Measurements from ENCODE around the gene FHOD3. TPM values are rescaled to one million over a fixed set of nuclear protein-coding genes. Genes with fewer than 3 reads are reported as not detected.

Gene FHOD3
- total and polyA plus RNA-seq, 2 of the 8 experiments (the other 6 are each of a cell fraction or from before 2014, with no cell fraction given) = 9.7 to 10.5 TPM

DNA sequence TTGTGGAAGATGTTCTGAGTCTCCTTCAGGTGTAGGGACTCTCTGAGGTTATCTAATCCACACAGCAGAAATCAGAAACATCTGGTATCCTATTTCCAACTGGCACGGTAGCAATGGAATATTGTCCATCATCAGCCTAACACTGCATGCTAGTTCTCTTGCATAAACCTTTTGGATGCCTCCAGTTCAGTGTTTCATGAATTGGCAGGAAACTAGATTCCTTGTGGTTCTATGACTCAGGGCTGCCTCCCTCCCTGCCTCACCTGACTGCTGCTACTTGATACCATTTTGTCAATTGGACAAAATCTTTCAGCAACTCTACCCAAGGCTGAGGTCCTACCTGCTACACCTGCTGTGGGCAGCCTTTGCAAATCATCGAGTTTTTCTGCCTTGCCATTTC, 400.4 kb downstream of the FHOD3 start:
- H3K79me2 ChIP-seq (ENCODE audit: control insufficient read depth in 1 of 2, insufficient read depth in 2 of 2, low read length in 2 of 2) = no peaks in the 10 kb centered on the region
- H2BK15ac ChIP-seq (ENCODE audit: low read length) = no peak overlapping the region
- no peak overlapping the region for H2AK5ac ChIP-seq (ENCODE audit: low read depth, low read length)
- H2AFZ ChIP-seq (ENCODE audit: low read length) = no peak overlapping the region
- H3K36me3 ChIP-seq (ENCODE audit: control insufficient read depth in 2 of 4, insufficient read depth in 4 of 4, low read length in 3 of 4) = no peaks in the 10 kb centered on the region; a peak in 2 of 8 replicates
- FAIRE-seq = no peak
- ChIA-PET POLR2A (ENCODE audit: partially characterized antibody) (no interaction called here), CTCF (ENCODE audit: partially characterized antibody) (interaction anchor here (0.8 to 1.9 kb wide), 4 partner anchors 10 to 132 kb away, joined by 3 to 14 read pairs (median 8); no protein-coding TSS in a partner anchor)
- H3K14ac ChIP-seq (ENCODE audit: insufficient read length) = no peak overlapping the region
- H2BK20ac ChIP-seq (ENCODE audit: low read length) = no peak overlapping the region
- no peaks in the 10 kb centered on the region for H3K79me1 ChIP-seq (ENCODE audit: low read depth, low read length)
- H3K23me2 ChIP-seq (ENCODE audit: low read depth, low read length) = no peaks in the 10 kb centered on the region; the same call in 1 of the 2 replicates
- no peak overlapping the region for H3K4me2 ChIP-seq (ENCODE audit: insufficient read depth in 1 of 2, low read depth in 2 of 2, low read length in 2 of 2)
- no peak overlapping the region for H3K23ac ChIP-seq (ENCODE audit: insufficient read length)
- no peak overlapping the region for H4K5ac ChIP-seq (ENCODE audit: insufficient read length, low read depth, low read length)
- no peaks in the 10 kb centered on the region for H3K9me3 ChIP-seq (ENCODE audit: insufficient read depth in 2 of 2, low read depth in 1 of 2, low read length in 1 of 2)
- H3K4me1 ChIP-seq (replicated peaks in 1 of 4; ENCODE audit: control insufficient read depth in 3 of 4, insufficient read depth in 4 of 4, low read length in 3 of 4) = no peaks in the 10 kb centered on the region
- no peak overlapping the region for H2BK120ac ChIP-seq (replicated peaks; ENCODE audit: low read depth, low read length)
- no peak overlapping the region for H3K27ac ChIP-seq (ENCODE audit: low read depth, low read length)
- H3K27me3 ChIP-seq (replicated peaks in 1 of 4; ENCODE audit: control insufficient read depth in 3 of 4, extremely low read depth in 1 of 4, insufficient read depth in 3 of 4, low read length in 3 of 4) = no peaks in the 10 kb centered on the region
- H3K9ac ChIP-seq (replicated peaks in 1 of 4; ENCODE audit: extremely low read depth in 1 of 4, low read depth in 3 of 4, low read length in 3 of 4) = no peak overlapping the region
- no peak overlapping the region for H3K18ac ChIP-seq (ENCODE audit: extremely low read depth, low read length)
- no peak overlapping the region for H2BK12ac ChIP-seq (ENCODE audit: low read depth, low read length)
- H3K4me3 ChIP-seq (ENCODE audit: extremely low read depth in 1 of 4, insufficient read depth in 2 of 4, low read depth in 3 of 4, low read length in 4 of 4) = no peak overlapping the region
- no peak overlapping the region for H3K56ac ChIP-seq (replicated peaks; ENCODE audit: insufficient read length, low read depth, low read length)
- TF ChIP-seq EP300 (IDR thresholded peaks at IDR 0.05; ENCODE audit: borderline replicate concordance in 1 of 2, low read depth in 2 of 2, low read length in 2 of 2) (no peak), ZNF274 (IDR thresholded peaks at IDR 0.05; ENCODE audit: borderline replicate concordance, extremely low read depth, low read length) (no peak), ASH2L (IDR thresholded peaks at IDR 0.05; ENCODE audit: low read length) (no peak), CBX5 (IDR thresholded peaks at IDR 0.05; ENCODE audit: low read depth, low read length) (no peak), SUZ12 (IDR thresholded peaks at IDR 0.05; ENCODE audit: low read length) (no peak), SP1 (IDR thresholded peaks at IDR 0.05; ENCODE audit: low read depth, low read length) (no peak), RAD21 (IDR thresholded peaks at IDR 0.05 in 1 of 2, conservative IDR thresholded peaks at IDR 0.05 in 1 of 2; ENCODE audit: low read depth in 2 of 2, low read length in 2 of 2) (no peak), JUN (IDR thresholded peaks at IDR 0.05; ENCODE audit: low read depth, low read length) (no peak), CREB1 (IDR thresholded peaks at IDR 0.05) (no peak), POLR2A (IDR thresholded peaks at IDR 0.05; ENCODE audit: control extremely low read depth in 1 of 2, low read depth in 2 of 2, low read length in 2 of 2) (no peak), KDM1A (IDR thresholded peaks at IDR 0.05; ENCODE audit: borderline replicate concordance, low read length) (no peak), TAF1 (IDR thresholded peaks at IDR 0.05; ENCODE audit: low read depth, low read length) (no peak), SRF (IDR thresholded peaks at IDR 0.05; ENCODE audit: low read depth, low read length) (no peak)
- TF ChIP-seq, protein P1, sequence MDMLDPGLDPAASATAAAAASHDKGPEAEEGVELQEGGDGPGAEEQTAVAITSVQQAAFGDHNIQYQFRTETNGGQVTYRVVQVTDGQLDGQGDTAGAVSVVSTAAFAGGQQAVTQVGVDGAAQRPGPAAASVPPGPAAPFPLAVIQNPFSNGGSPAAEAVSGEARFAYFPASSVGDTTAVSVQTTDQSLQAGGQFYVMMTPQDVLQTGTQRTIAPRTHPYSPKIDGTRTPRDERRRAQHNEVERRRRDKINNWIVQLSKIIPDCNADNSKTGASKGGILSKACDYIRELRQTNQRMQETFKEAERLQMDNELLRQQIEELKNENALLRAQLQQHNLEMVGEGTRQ (IDR thresholded peaks at IDR 0.05; ENCODE audit: low read length) = no peak
- no peak overlapping the region for H3K4ac ChIP-seq (replicated peaks; ENCODE audit: insufficient read length, low read depth, low read length)
- no peak overlapping the region for H4K8ac ChIP-seq (ENCODE audit: extremely low read depth, insufficient read depth, low read length)
- WGBS, 2 experiments (ENCODE audit: extremely low coverage in 1 of 2, insufficient coverage in 1 of 2, insufficient read length in 1 of 2, insufficient replicate concordance in 2 of 2, low coverage in 1 of 2, low lambda C conversion rate in 2 of 2, missing lambda C conversion rate in 1 of 2) = 82% methylated on average over 2 of the region's 2 CpGs; no CpG with 5 or more reads in 1 of the 2 experiments
- H4K91ac ChIP-seq (replicated peaks; ENCODE audit: insufficient read length, low read length) = no peak overlapping the region
- DNase-seq (ENCODE audit: low read depth in 1 of 2, low spot score in 2 of 2) = no peak
- H4K20me1 ChIP-seq (replicated peaks in 1 of 2; ENCODE audit: control insufficient read depth in 1 of 2, insufficient read depth in 2 of 2, low read length in 2 of 2) = peaks cover 0 to 2% of the 10 kb centered on the region in 2 experiments
- H2BK5ac ChIP-seq (ENCODE audit: low read depth, low read length) = no peak overlapping the region
